ENCODE measurements around the gene KIF18A.

Gene KIF18A

DNA sequence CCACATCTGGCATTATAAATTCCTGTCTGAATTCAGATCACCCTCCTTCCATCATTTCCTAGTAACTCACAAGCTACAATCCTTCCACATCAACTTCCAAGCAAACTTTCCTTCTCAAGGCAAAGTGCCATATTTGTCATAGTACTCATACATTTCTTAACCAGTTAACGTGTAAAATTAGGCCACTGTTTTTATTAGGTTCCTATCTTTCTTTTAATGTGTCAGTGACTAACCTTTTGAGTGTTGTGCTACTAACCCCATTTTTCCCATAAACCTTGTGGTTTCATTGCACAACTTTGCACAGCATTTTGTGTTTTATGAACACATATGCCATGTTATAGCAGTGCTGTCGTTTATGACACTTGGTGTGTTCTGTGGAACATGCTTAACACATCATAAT, 90.1 kb downstream of the KIF18A start:
- H3K4me3 ChIP-seq (replicated peaks; ENCODE audit: low read depth, low read length) = no peak overlapping the region
- peak; percentile 7 for DNase-seq (ENCODE audit: extremely low read depth, low read depth)
- TF ChIP-seq, protein P1, sequence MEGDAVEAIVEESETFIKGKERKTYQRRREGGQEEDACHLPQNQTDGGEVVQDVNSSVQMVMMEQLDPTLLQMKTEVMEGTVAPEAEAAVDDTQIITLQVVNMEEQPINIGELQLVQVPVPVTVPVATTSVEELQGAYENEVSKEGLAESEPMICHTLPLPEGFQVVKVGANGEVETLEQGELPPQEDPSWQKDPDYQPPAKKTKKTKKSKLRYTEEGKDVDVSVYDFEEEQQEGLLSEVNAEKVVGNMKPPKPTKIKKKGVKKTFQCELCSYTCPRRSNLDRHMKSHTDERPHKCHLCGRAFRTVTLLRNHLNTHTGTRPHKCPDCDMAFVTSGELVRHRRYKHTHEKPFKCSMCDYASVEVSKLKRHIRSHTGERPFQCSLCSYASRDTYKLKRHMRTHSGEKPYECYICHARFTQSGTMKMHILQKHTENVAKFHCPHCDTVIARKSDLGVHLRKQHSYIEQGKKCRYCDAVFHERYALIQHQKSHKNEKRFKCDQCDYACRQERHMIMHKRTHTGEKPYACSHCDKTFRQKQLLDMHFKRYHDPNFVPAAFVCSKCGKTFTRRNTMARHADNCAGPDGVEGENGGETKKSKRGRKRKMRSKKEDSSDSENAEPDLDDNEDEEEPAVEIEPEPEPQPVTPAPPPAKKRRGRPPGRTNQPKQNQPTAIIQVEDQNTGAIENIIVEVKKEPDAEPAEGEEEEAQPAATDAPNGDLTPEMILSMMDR (IDR thresholded peaks at IDR 0.05; ENCODE audit: low read depth, low read length, missing control alignments) = no peak

DNA sequence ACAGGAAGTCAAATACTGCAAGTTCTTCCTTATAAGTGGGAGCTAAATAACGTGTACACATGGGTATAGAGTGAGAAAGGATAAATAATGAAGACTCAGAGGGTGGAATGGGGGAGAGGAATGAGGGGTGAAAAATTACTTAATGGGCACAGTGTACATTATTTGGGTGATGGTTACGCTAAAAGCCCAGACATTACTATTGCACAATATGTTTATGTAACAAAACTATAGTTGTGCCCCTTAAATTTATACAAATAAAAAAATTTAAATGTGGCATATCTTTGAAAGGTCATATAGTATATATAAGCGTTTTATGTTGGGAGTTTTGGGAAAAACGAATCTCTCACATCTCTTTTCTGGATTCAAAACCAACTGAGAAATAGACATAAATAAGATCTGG, 96.1 kb downstream of the KIF18A start:
- H3K4me3 ChIP-seq (replicated peaks; ENCODE audit: low read depth, low read length) = no peak overlapping the region
- TF ChIP-seq, protein P1 (IDR thresholded peaks at IDR 0.05; ENCODE audit: low read depth, low read length, missing control alignments) = no peak
- DNase-seq (ENCODE audit: extremely low read depth, low read depth) = no peak

DNA sequence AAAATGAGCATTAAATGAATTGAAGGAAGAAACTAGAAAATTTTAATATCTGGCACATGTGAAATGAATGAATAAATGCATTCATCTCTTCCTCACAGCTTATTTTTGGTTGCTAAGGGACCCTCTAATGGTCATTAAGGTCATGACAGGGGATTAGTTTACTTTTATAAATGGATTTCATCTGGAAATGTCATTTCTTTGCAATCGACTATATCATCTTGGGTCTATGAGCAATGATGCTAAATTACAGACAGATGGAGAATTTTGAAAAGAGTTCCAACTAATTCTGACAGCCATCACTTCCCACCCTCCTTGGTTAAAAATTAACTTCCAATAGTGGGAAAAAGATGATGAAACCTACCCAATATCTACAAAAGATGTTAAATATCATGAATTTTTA, 98.0 kb downstream of the KIF18A start:
- TF ChIP-seq, protein P1 (IDR thresholded peaks at IDR 0.05; ENCODE audit: low read depth, low read length, missing control alignments) = no peak
- H3K4me3 ChIP-seq (replicated peaks; ENCODE audit: low read depth, low read length) = no peak overlapping the region
- DNase-seq (ENCODE audit: extremely low read depth, low read depth) = peak; percentile 14

DNA sequence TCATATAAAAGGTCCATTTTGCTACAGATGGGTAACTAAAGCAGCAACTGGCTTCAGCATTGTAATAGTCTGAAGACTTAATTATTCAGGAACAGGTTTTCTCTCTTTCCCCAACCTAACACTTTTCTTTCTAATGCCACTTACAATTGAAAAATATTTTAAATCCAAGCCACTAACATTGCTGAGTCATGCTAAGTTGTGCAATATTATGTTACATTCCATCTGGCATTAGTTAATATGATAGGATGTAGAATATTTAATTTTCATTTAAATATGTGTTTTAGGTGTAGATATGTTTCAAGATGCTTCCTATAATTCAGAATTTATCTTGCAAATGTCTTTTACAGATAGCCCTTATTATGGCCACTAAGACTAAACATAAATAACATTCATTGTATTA, 98.6 kb downstream of the KIF18A start:
- peak; percentile 46 for DNase-seq (ENCODE audit: extremely low read depth, low read depth)
- TF ChIP-seq, protein P1 (IDR thresholded peaks at IDR 0.05; ENCODE audit: low read depth, low read length, missing control alignments) = no peak
- H3K4me3 ChIP-seq (replicated peaks; ENCODE audit: low read depth, low read length) = no peak overlapping the region

DNA sequence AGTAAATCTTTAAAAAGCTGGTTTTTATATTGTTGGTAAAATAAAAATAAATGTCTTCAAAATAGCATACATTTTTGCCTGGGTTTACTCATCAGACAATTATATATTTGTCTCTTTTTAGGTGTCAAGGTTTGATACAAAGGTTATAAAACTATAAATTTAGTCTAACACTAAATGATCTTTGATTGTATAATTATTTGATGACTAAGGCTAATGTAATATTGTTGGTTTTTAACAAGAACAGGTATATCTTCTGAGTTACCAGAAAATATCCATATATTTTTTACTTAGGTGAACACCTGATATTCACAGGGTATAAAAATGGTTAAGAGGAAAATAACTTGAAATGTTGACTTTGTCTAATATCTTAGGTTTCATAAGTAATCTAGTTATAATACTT, 104.3 kb downstream of the KIF18A start:
- TF ChIP-seq, protein P1 (IDR thresholded peaks at IDR 0.05; ENCODE audit: low read depth, low read length, missing control alignments) = no peak
- H3K4me3 ChIP-seq (replicated peaks; ENCODE audit: low read depth, low read length) = no peak overlapping the region
- DNase-seq (ENCODE audit: extremely low read depth, low read depth) = no peak

DNA sequence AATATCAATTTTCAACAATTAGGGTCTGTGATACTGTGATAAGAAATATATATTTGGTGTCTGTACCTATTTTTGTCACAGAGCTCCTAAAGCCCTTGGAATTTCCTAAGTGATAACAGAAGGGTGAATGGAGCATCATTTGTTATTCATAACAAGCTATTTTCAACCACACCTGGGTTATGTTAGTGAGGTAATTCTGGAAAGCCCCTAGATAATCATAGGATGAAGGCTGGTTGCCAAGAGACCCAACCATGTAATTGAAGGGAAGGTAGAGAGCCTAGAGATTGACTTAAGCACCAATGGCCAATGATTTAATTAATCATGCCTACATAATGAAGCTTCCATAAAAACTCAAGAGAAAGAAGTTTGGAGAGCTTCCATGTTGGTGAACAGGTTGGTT, 109.4 kb downstream of the KIF18A start:
- DNase-seq (ENCODE audit: extremely low read depth, low read depth) = no peak

DNA sequence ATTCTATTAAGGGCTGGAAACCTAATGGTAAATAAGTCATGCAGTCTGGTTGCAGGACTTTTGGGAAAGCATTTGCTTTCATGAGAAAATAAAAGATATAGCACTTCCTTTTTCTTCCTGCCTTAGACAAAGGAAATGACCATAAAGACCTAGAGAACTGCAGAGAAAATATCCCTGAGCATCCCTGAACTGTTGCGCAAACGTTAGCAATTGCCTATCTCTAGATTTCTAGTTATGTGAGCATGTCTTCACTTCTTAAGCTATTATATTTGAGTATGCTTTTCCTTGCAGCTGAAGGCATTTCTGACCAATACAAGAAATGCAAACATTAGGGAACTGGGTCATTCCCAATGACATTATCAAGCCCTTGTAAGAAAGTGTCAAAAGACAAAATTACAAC, 110.6 kb downstream of the KIF18A start:
- DNase-seq (ENCODE audit: extremely low read depth, low read depth) = no peak
- no peak overlapping the region for H3K4me3 ChIP-seq (replicated peaks; ENCODE audit: low read depth, low read length)
- TF ChIP-seq, protein P1 (IDR thresholded peaks at IDR 0.05; ENCODE audit: low read depth, low read length, missing control alignments) = no peak

More for the DNA sequence above, 109.4 kb downstream of the KIF18A start:
- TF ChIP-seq, protein P1 (IDR thresholded peaks at IDR 0.05; ENCODE audit: low read depth, low read length, missing control alignments) = no peak
- H3K4me3 ChIP-seq (replicated peaks; ENCODE audit: low read depth, low read length) = no peak overlapping the region
